GM23338 (cell line): ENCODE data around the gene TIMM10.

Source experiments
- EZH2phosphoT487 ChIP-seq: fragments of 200-600 bp; sonication (generic); IDR thresholded peaks from one replicate; pipeline ENCODE4 v1.8.1; 2018; ENCODE audit warnings: antibody characterized with exemption; ENCODE audit not compliant: unreplicated experiment
- POLR2AphosphoS5 ChIP-seq: IDR thresholded peaks from 2 replicates; pipeline ENCODE4 v1.6.1; 2016; ENCODE audit warnings: antibody characterized with exemption, low read depth

- peak; percentile 83 for TF ChIP-seq POLR2AphosphoS5
- no peak for TF ChIP-seq EZH2phosphoT487
Observed at GRCh38 chr11:57530596-57531507, at the start of gene TIMM10.
